CD4-positive, alpha-beta T cell (primary cell): ENCODE data around the gene ADAMTS17. TPM values are rescaled to one million over a fixed set of nuclear protein-coding genes. Genes with fewer than 3 reads are reported as not detected.

Experiments
- ATAC-seq: fragments of 200-7000 bp; cut with Tn5 transposase; one replicate; pipeline ENCODE4 v1.10.0; 2022; ENCODE audit warnings: mild to moderate bottlenecking; ENCODE audit not compliant: poor library complexity
- CTCF ChIA-PET: fragments of 350-600 bp; sonication (Branson Sonifier 250); formaldehyde crosslinking; loops from one replicate; lab custom pipeline; 2021; ENCODE audit warnings: antibody characterized with exemption, inconsistent platforms; lab: Charles Lee
- POLR2A ChIA-PET: fragments of 350-600 bp; sonication (Branson Sonifier 250); formaldehyde crosslinking; loops from one replicate; lab custom pipeline; 2021; ENCODE audit warnings: antibody characterized with exemption, inconsistent platforms; lab: Charles Lee
- DNase-seq, 14 experiments: peaks; one replicate each; pipeline ENCODE4 v3.0.0-alpha.2; 2013 to 2020; ENCODE audit warnings: mixed read lengths in 2 of 14
- H3K27ac ChIP-seq, 2 donors: one replicate each; pipeline versions ENCODE4 v1.5.1 to v1.7.0; 2013; ENCODE audit warnings: low read length in 2 of 2, low read depth in 1 of 2, mild to moderate bottlenecking in 1 of 2
- H3K27me3 ChIP-seq, 2 experiments: 1 replicate in 1 of 2; 2 replicates in 1 of 2; pipeline versions ENCODE4 v1.6.1 to v1.7.0; 2013; ENCODE audit warnings: low read length in 2 of 2, control low read depth in 1 of 2, mild to moderate bottlenecking in 1 of 2, moderate library complexity in 1 of 2; ENCODE audit not compliant: insufficient read depth in 2 of 2, control insufficient read depth in 1 of 2
- H3K36me3 ChIP-seq: one replicate; pipeline ENCODE4 v1.6.1; 2013; ENCODE audit warnings: low read length, control low read depth; ENCODE audit not compliant: insufficient read depth
- H3K4me1 ChIP-seq: one replicate; pipeline ENCODE4 v1.6.1; 2013; ENCODE audit warnings: low read length, control low read depth; ENCODE audit not compliant: insufficient read depth
- H3K4me3 ChIP-seq: one replicate; pipeline ENCODE4 v1.5.1; 2013; ENCODE audit warnings: mild to moderate bottlenecking, low read length, moderate library complexity
- H3K9me3 ChIP-seq, 2 experiments: 1 replicate in 1 of 2; 2 replicates in 1 of 2; pipeline versions ENCODE4 v1.6.1 to v1.7.0; 2013; ENCODE audit warnings: low read length in 2 of 2, mild to moderate bottlenecking in 2 of 2, control low read depth in 1 of 2, moderate library complexity in 1 of 2; ENCODE audit not compliant: control insufficient read depth in 1 of 2, insufficient read depth in 1 of 2
- H3K27ac Mint-ChIP-seq: one replicate; pipeline ENCODE4 v1.8.0; 2020; ENCODE audit warnings: mixed read lengths
- H3K27me3 Mint-ChIP-seq: one replicate; pipeline ENCODE4 v1.8.0; 2021; ENCODE audit warnings: mixed read lengths
- H3K36me3 Mint-ChIP-seq: one replicate; pipeline ENCODE4 v1.8.0; 2021; ENCODE audit warnings: low read depth, mixed read lengths
- H3K4me1 Mint-ChIP-seq: one replicate; pipeline ENCODE4 v1.8.0; 2021; ENCODE audit warnings: low read depth, mixed read lengths
- H3K4me3 Mint-ChIP-seq: one replicate; pipeline ENCODE4 v1.8.0; 2020; ENCODE audit warnings: mild to moderate bottlenecking, mixed read lengths
- H3K9me3 Mint-ChIP-seq: one replicate; pipeline ENCODE4 v1.8.0; 2020; ENCODE audit warnings: mixed read lengths
- intact Hi-C, 2 experiments: fragments of 100-400 bp; cut with DNase I in 1 of 2; cut with micrococcal nuclease in 1 of 2; formaldehyde crosslinking; loops; one replicate each; pipeline versions ENCODE4 v1.15.1 to v1.9.0; 2023 to 2025; cut with DNase I, micrococcal nuclease
- total RNA-seq, 174 experiments: library from RNA in 2 of 174; stranded (reverse) in 2 of 174; gene quantifications; one replicate each; pipeline ENCODE4 v1.2.3 and lab custom pipeline; 2021 to 2026
- TF ChIP-seq, protein P1 (sequence below): fragments of 200-600 bp; IDR thresholded peaks from one replicate; pipeline ENCODE4 v1.8.0; 2022; ENCODE audit warnings: antibody characterized with exemption, mild to moderate bottlenecking

Gene ADAMTS17
- total RNA-seq, 2 experiments from 2014 or later, result 9.9 to 13.2 TPM

DNA sequence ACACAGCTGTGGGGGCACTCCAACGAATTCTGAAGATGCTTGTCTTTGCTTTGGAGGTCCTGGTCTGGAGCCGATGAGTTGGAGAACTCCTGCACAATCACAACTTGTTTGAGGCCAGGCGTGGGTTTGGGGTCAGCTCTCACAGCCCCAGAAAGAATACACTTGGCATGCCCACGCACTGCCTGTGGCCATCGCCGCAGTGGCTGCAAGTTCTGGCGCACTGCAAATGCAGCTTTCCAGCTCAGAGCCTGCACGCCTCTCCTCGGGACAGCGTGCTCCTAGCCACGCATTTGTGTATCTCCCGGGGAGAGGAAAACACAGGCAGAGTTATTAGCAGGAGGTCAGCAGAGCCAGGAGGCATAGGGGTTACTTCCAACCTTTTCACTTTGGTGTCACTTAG is 282.7 kb downstream of the ADAMTS17 start:
- CTCF ChIA-PET, result no interaction called here
- Histone ChIP-seq H3K27ac (no peak overlapping the region), H3K9me3 (no peaks in the 10 kb centered on the region), H3K36me3 (no peaks in the 10 kb centered on the region), H3K4me1 (no peaks in the 10 kb centered on the region), H3K4me3 (no peak overlapping the region), H3K27me3 (no peaks in the 10 kb centered on the region)
- H3K27ac Mint-ChIP-seq, result no peak overlapping the region
- H3K9me3 Mint-ChIP-seq, result no peaks in the 10 kb centered on the region
- H3K4me3 Mint-ChIP-seq, result no peak overlapping the region
- TF ChIP-seq, protein P1, sequence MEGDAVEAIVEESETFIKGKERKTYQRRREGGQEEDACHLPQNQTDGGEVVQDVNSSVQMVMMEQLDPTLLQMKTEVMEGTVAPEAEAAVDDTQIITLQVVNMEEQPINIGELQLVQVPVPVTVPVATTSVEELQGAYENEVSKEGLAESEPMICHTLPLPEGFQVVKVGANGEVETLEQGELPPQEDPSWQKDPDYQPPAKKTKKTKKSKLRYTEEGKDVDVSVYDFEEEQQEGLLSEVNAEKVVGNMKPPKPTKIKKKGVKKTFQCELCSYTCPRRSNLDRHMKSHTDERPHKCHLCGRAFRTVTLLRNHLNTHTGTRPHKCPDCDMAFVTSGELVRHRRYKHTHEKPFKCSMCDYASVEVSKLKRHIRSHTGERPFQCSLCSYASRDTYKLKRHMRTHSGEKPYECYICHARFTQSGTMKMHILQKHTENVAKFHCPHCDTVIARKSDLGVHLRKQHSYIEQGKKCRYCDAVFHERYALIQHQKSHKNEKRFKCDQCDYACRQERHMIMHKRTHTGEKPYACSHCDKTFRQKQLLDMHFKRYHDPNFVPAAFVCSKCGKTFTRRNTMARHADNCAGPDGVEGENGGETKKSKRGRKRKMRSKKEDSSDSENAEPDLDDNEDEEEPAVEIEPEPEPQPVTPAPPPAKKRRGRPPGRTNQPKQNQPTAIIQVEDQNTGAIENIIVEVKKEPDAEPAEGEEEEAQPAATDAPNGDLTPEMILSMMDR, result no peak
- DNase-seq, result no peak
- H3K27me3 Mint-ChIP-seq, result no peaks in the 10 kb centered on the region
- POLR2A ChIA-PET, result no interaction called here
- no peak for ATAC-seq
- no peaks in the 10 kb centered on the region for H3K4me1 Mint-ChIP-seq
- intact Hi-C loops, result loop anchor here in 1 of 2 experiments (10.0 kb wide), 1 partner anchor 46 kb away; no protein-coding TSS in a partner anchor
- H3K36me3 Mint-ChIP-seq, result no peaks in the 10 kb centered on the region

DNA sequence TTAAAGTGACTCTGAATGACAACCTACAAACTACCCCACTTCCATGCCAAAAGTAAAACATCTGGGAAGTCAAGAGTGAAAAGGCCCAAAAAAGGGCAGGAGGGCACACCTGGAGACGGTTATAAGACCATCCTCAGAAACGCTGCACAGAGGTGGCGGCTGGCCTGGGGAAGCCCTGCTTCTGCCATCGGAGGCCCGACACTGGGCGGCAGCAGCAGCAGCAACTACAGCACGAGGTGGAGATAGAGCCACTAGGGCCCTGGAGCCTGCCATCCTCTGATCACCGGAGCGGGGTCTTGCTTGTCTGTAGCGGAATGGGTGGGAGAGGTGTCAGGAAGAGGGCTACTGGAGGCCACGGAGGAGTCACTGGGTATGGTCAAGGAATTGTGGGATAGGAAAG is 283.3 kb downstream of the ADAMTS17 start:
- no peak for DNase-seq
- H3K27ac Mint-ChIP-seq, result no peak overlapping the region
- ChIA-PET POLR2A (no interaction called here), CTCF (no interaction called here)
- TF ChIP-seq, protein P1, result no peak
- Histone ChIP-seq H3K36me3 (no peaks in the 10 kb centered on the region), H3K27ac (no peak overlapping the region), H3K9me3 (no peaks in the 10 kb centered on the region), H3K4me3 (no peak overlapping the region), H3K4me1 (no peaks in the 10 kb centered on the region), H3K27me3 (no peaks in the 10 kb centered on the region)
- no peaks in the 10 kb centered on the region for H3K4me1 Mint-ChIP-seq
- H3K4me3 Mint-ChIP-seq, result no peak overlapping the region
- H3K9me3 Mint-ChIP-seq, result no peaks in the 10 kb centered on the region
- no peaks in the 10 kb centered on the region for H3K27me3 Mint-ChIP-seq
- ATAC-seq, result no peak
- H3K36me3 Mint-ChIP-seq, result no peaks in the 10 kb centered on the region
- intact Hi-C loops, result loop anchor here in 1 of 2 experiments (10.0 kb wide), 1 partner anchor 46 kb away; no protein-coding TSS in a partner anchor

DNA sequence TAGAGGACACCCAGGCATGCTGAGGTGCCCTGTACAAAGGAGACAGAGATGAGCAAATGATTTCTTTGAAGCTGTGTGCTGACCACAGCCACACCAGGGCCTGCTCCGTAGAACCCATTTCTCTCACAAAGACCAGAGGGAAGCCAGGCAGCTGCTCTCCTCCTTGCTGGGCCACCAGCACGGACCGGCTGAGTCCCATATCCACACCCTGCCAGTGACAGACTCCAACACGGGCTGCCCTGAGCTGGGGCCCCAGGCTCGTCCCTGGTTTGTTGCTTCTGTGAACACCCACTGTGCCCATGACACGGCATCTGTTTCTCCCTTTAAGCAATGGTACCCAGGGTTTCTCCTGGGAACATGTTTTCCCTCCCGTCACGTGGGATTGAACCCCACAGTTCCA is 284.5 kb downstream of the ADAMTS17 start:
- Mint-ChIP-seq H3K4me1 (no peaks in the 10 kb centered on the region), H3K4me3 (no peak overlapping the region), H3K27ac (no peak overlapping the region), H3K27me3 (no peaks in the 10 kb centered on the region), H3K9me3 (no peaks in the 10 kb centered on the region), H3K36me3 (no peaks in the 10 kb centered on the region)
- H3K4me1 ChIP-seq, result no peaks in the 10 kb centered on the region
- CTCF ChIA-PET, result no interaction called here
- TF ChIP-seq, protein P1, result no peak
- no peaks in the 10 kb centered on the region for H3K36me3 ChIP-seq
- POLR2A ChIA-PET, result no interaction called here
- intact Hi-C loops, result loop anchor here in 1 of 2 experiments (10.0 kb wide), 1 partner anchor 48 kb away; no protein-coding TSS in a partner anchor
- H3K4me3 ChIP-seq, result no peak overlapping the region
- ATAC-seq (no peak), DNase-seq (no peak)
- H3K27me3 ChIP-seq, result no peaks in the 10 kb centered on the region
- no peaks in the 10 kb centered on the region for H3K9me3 ChIP-seq
- no peak overlapping the region for H3K27ac ChIP-seq
